8988T (cell line): ENCODE measurements around the gene DMD.
"Not testable (repeated sequence)": the region's sequence is repeated elsewhere in the genome, so short reads cannot be mapped to it uniquely, and the experiment has no call there.

Source experiments
- DNase-seq: peaks from one replicate; pipeline ENCODE4 v3.0.0; 2011

DMD gene

GRCh38 chrX:33211356-33212260 lies at the start of gene DMD:
TSS of gene DMD (minus strand) at chrX:33211549. CDS start at chrX:33211312, 237 bp downstream.
- DNase-seq: no peak

- DNase-seq: no peak
Observed at GRCh38 chrX:33252306-33252825, 41.0 kb upstream of the DMD start.

- no peak for DNase-seq
Observed at GRCh38 chrX:33218819-33219218, 7.5 kb upstream of the DMD start.

GRCh38 chrX:33210156-33210555 lies 1.2 kb downstream of the DMD start:
- DNase-seq: no peak

- DNase-seq: no peak
Observed at GRCh38 chrX:33207056-33207455, 4.3 kb downstream of the DMD start.

- DNase-seq: no peak
Observed at GRCh38 chrX:33205321-33205720, 6.0 kb downstream of the DMD start.

- DNase-seq: no peak
Observed at GRCh38 chrX:33204889-33205288, 6.5 kb downstream of the DMD start.

GRCh38 chrX:33198561-33199279 lies 12.6 kb downstream of the DMD start:
- no peak for DNase-seq

GRCh38 chrX:33195698-33196097 lies 15.7 kb downstream of the DMD start:
- DNase-seq: no peak

- no peak for DNase-seq
Observed at GRCh38 chrX:33194876-33195433, 16.4 kb downstream of the DMD start.

- DNase-seq: no peak
Observed at GRCh38 chrX:33194289-33194688, 17.1 kb downstream of the DMD start.

- DNase-seq: no peak
Observed at GRCh38 chrX:33190016-33190415, 21.3 kb downstream of the DMD start.

- no peak for DNase-seq
Observed at GRCh38 chrX:33188881-33189280, 22.5 kb downstream of the DMD start.

GRCh38 chrX:33188286-33188685 lies 23.1 kb downstream of the DMD start:
- DNase-seq: no peak

GRCh38 chrX:33184803-33185202 lies 26.5 kb downstream of the DMD start:
- DNase-seq: not testable (repeated sequence)

GRCh38 chrX:33183361-33183760 lies 28.0 kb downstream of the DMD start:
- DNase-seq: no peak

- no peak for DNase-seq
Observed at GRCh38 chrX:33178690-33179089, 32.7 kb downstream of the DMD start.

GRCh38 chrX:33178218-33178617 lies 33.1 kb downstream of the DMD start:
- DNase-seq: no peak

- no peak for DNase-seq
Observed at GRCh38 chrX:33175201-33175600, 36.1 kb downstream of the DMD start.

- no peak for DNase-seq
Observed at GRCh38 chrX:33171041-33171440, 40.3 kb downstream of the DMD start.

GRCh38 chrX:33161829-33162228 lies 49.5 kb downstream of the DMD start:
- no peak for DNase-seq

- no peak for DNase-seq
Observed at GRCh38 chrX:33160273-33160672, 51.1 kb downstream of the DMD start.

- no peak for DNase-seq
Observed at GRCh38 chrX:33156152-33156726, 55.1 kb downstream of the DMD start.
